Tibial nerve (tissue), 4 donors: ENCODE data around the gene TOR1AIP2. TPM values are rescaled to one million over a fixed set of nuclear protein-coding genes. Genes with fewer than 3 reads are reported as not detected.

Source experiments
- DNase-seq, 2 donors: peaks; one replicate each; pipeline ENCODE4 v3.0.0-alpha.2; 2019; ENCODE audit warnings: low spot score in 2 of 2
- H3K27ac ChIP-seq, 4 donors: fragments of 200-600 bp; sonication (generic) in 3 of 4; one replicate each; pipeline ENCODE4 v1.5.1; 2017 to 2019; ENCODE audit warnings: mild to moderate bottlenecking in 1 of 4
- H3K27me3 ChIP-seq, 2 donors: fragments of 200-600 bp; sonication (generic) in 1 of 2; one replicate each; pipeline versions ENCODE4 v1.5.1 to v1.6.0; 2017 to 2019
- H3K36me3 ChIP-seq, 3 donors: fragments of 200-600 bp; sonication (generic); one replicate each; pipeline ENCODE4 v1.5.1; 2018 to 2019
- H3K4me1 ChIP-seq, 4 donors: fragments of 200-600 bp; sonication (generic) in 3 of 4; one replicate each; pipeline ENCODE4 v1.5.1; 2017 to 2019
- H3K4me3 ChIP-seq, 4 donors: fragments of 200-600 bp; sonication (generic) in 3 of 4; one replicate each; pipeline ENCODE4 v1.5.1; 2017 to 2019; ENCODE audit warnings: mild to moderate bottlenecking in 1 of 4, moderate library complexity in 1 of 4
- H3K9me3 ChIP-seq, 4 donors: fragments of 200-600 bp; sonication (generic) in 3 of 4; one replicate each; pipeline ENCODE4 v1.5.1; 2017 to 2019
- EP300 ChIP-seq, 2 donors: sonication (generic); formaldehyde crosslinking; IDR thresholded peaks; one replicate each; pipeline ENCODE4 v1.6.1; 2017; ENCODE audit warnings: antibody characterized with exemption in 2 of 2, mild to moderate bottlenecking in 1 of 2
- POLR2A ChIP-seq, 2 donors: fragments of 450-650 bp; IDR thresholded peaks; one replicate each; pipeline ENCODE4 v1.6.1; 2017; ENCODE audit warnings: antibody characterized with exemption in 2 of 2, mild to moderate bottlenecking in 2 of 2, moderate library complexity in 2 of 2
- WGBS, 2 donors: methylation state at CpG; one replicate each; pipeline ENCODE4 v1.1.5; 2018; 5-methylcytosine and 5-hydroxymethylcytosine counted together
- total RNA-seq, 4 donors: library from RNA; depleted of rRNA; stranded (reverse); fragments of >200 nt; gene quantifications; one replicate each; pipeline ENCODE4 v1.1.0, GENCODE V29; 2016
- TF ChIP-seq, protein P1 (sequence below), 5 experiments: fragments of 200-600 bp in 3 of 5; fragments of 450-650 bp in 2 of 5; sonication (generic) in 3 of 5; IDR thresholded peaks; one replicate each; pipeline ENCODE4 v1.5.1; 2016 to 2019; ENCODE audit warnings: antibody characterized with exemption in 5 of 5, mild to moderate bottlenecking in 3 of 5, moderate library complexity in 2 of 5

TOR1AIP2 gene
- total RNA-seq, 4 donors from 2014 or later: 55.7 to 77.5 (median 59.0) TPM

DNA sequence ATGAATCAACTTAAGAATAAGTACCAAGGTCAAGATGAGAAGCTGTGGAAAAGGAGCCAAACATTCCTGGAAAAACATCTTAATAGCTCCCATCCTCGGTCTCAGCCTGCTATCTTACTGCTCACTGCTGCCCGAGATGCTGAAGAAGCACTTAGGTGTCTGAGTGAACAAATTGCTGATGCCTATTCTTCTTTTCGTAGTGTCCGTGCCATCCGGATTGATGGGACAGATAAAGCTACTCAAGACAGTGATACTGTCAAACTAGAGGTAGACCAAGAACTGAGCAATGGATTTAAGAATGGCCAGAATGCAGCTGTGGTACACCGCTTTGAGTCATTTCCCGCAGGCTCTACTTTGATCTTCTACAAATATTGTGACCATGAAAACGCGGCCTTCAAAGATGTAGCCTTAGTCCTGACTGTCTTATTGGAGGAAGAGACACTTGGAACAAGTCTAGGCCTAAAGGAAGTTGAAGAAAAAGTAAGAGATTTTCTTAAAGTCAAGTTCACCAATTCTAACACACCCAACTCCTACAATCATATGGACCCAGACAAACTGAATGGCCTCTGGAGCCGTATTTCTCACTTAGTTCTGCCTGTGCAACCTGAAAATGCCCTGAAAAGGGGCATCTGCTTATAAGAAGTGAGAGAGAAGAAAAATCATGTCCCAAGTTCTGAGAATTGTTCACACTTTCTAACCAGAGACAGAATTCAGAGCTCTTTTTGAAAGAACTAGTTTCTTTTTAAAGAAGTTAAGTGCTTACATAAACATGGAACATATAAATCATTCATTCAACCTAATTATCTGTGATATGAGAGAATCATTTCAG is 40.2 kb upstream of the TOR1AIP2 start:
- 82% methylated on average over 10 of the region's 10 CpGs for WGBS, 2 donors
- Histone ChIP-seq H3K27ac (no peak overlapping the region), H3K27me3 (no peaks in the 10 kb centered on the region), H3K4me1 (no peaks in the 10 kb centered on the region), H3K4me3 (no peak overlapping the region), H3K9me3 (no peaks in the 10 kb centered on the region), H3K36me3 (peaks cover 4 to 81% (median 9%) of the 10 kb centered on the region in 3 donors)
- TF ChIP-seq EP300 (IDR thresholded peaks at IDR 0.05) (no peak), POLR2A (IDR thresholded peaks at IDR 0.05) (no peak)
- TF ChIP-seq, protein P1, sequence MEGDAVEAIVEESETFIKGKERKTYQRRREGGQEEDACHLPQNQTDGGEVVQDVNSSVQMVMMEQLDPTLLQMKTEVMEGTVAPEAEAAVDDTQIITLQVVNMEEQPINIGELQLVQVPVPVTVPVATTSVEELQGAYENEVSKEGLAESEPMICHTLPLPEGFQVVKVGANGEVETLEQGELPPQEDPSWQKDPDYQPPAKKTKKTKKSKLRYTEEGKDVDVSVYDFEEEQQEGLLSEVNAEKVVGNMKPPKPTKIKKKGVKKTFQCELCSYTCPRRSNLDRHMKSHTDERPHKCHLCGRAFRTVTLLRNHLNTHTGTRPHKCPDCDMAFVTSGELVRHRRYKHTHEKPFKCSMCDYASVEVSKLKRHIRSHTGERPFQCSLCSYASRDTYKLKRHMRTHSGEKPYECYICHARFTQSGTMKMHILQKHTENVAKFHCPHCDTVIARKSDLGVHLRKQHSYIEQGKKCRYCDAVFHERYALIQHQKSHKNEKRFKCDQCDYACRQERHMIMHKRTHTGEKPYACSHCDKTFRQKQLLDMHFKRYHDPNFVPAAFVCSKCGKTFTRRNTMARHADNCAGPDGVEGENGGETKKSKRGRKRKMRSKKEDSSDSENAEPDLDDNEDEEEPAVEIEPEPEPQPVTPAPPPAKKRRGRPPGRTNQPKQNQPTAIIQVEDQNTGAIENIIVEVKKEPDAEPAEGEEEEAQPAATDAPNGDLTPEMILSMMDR (IDR thresholded peaks at IDR 0.05): no peak
- DNase-seq: no peak

DNA sequence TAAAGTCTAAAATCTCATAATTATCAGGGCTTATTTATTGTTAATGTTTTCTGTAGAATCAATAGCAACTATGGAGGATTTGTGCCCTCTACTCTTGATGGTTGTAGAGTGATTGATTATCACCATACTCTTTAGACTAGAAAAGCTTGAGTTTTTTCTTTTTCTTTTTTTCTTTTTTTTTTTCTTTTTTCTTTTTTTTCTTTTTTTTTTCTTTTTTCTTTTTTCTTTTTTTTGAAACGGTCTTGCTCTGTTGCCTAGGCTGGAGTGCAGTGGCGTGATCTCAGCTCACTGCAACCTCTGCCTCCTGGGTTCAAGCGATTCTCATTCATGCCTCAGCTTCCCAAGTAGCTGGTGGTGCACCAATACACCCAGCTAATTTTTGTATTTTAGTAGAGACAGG is 34.2 kb upstream of the TOR1AIP2 start:
- no peak overlapping the region for H3K4me3 ChIP-seq
- no peaks in the 10 kb centered on the region for H3K9me3 ChIP-seq
- peaks cover 2 to 72% (median 30%) of the 10 kb centered on the region in 3 donors for H3K36me3 ChIP-seq
- H3K27ac ChIP-seq: no peak overlapping the region
- TF ChIP-seq, protein P1 (IDR thresholded peaks at IDR 0.05): no peak
- TF ChIP-seq EP300 (IDR thresholded peaks at IDR 0.05) (no peak), POLR2A (IDR thresholded peaks at IDR 0.05) (no peak)
- H3K27me3 ChIP-seq: no peaks in the 10 kb centered on the region
- WGBS, 2 donors: 95 to 96% methylated on average over 3 of the region's 3 CpGs
- DNase-seq: no peak
- H3K4me1 ChIP-seq: peaks cover 0 to 3% (median 0%) of the 10 kb centered on the region in 4 donors

DNA sequence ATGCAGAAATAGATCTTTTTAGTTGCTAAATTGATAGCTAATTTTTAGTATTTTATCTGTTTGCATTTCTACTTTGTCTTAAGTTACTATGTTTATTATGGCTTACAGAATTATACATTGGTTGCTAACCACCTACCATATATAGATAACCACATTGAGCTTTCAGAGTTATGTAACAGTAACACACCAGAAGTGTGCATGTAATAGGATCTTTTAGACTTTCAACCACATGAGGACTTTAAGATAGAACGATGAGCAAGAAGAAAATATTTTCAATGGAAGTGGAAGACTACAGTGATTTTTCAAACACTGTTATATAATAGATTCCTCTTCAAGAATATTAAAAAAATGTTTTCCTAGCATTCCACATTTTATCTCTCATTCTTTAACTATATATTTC is 33.3 kb upstream of the TOR1AIP2 start:
- no peak for DNase-seq
- WGBS, 2 donors: 73 to 78% methylated on average over 1 of the region's 1 CpG
- Histone ChIP-seq H3K4me3 (no peak overlapping the region), H3K4me1 (peaks cover 0 to 3% (median 0%) of the 10 kb centered on the region in 4 donors), H3K36me3 (peaks cover 2 to 69% (median 30%) of the 10 kb centered on the region in 3 donors), H3K9me3 (no peaks in the 10 kb centered on the region), H3K27me3 (no peaks in the 10 kb centered on the region), H3K27ac (no peak overlapping the region)
- TF ChIP-seq EP300 (IDR thresholded peaks at IDR 0.05) (no peak), POLR2A (IDR thresholded peaks at IDR 0.05) (no peak)
- TF ChIP-seq, protein P1 (IDR thresholded peaks at IDR 0.05): no peak

DNA sequence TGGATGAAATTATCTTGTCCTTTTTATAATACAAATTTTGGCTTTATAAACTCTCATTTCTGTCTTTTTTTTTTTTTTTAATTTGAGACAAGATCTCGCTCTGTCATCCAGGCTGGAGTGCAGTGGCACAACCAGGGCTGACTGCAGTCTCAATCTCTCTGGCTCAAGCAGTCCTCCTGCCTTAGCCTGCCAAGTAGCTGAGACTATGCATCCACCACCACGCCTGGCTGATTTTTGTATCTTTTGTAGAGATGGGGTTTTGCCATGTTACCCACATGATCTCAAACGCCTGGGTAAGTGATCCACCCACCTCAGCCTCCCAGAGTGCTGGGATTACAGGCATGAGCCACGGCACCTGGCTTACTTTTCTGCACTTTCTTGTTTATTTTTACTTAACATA is 12.0 kb upstream of the TOR1AIP2 start:
- H3K36me3 ChIP-seq: peaks cover 0 to 81% (median 11%) of the 10 kb centered on the region in 3 donors
- H3K4me3 ChIP-seq: no peak overlapping the region
- no peaks in the 10 kb centered on the region for H3K27me3 ChIP-seq

GRCh38 chr1:179888071-179888470 is 10.5 kb upstream of the TOR1AIP2 start:
- whole genome bisulfite sequencing, 2 donors: 63 to 72% methylated on average over 2 of the region's 2 CpGs
- TF ChIP-seq EP300 (IDR thresholded peaks at IDR 0.05) (no peak), POLR2A (IDR thresholded peaks at IDR 0.05) (no peak)
- TF ChIP-seq, protein P1 (IDR thresholded peaks at IDR 0.05): no peak
- H3K4me3 ChIP-seq: no peak overlapping the region

More for the DNA sequence above, 12.0 kb upstream of the TOR1AIP2 start:
- Histone ChIP-seq H3K9me3 (no peaks in the 10 kb centered on the region), H3K4me1 (peaks cover 0 to 49% (median 15%) of the 10 kb centered on the region in 4 donors), H3K27ac (no peak overlapping the region)
- DNase-seq: no peak
- 86 to 91% methylated on average over 4 of the region's 4 CpGs for WGBS, 2 donors
- TF ChIP-seq EP300 (IDR thresholded peaks at IDR 0.05): no peak

More at GRCh38 chr1:179888071-179888470, 10.5 kb upstream of the TOR1AIP2 start:
- Histone ChIP-seq H3K9me3 (no peaks in the 10 kb centered on the region), H3K27me3 (no peaks in the 10 kb centered on the region), H3K36me3 (peaks cover 0 to 66% (median 11%) of the 10 kb centered on the region in 3 donors), H3K27ac (no peak overlapping the region), H3K4me1 (peaks cover 0 to 62% (median 25%) of the 10 kb centered on the region in 4 donors)
- no peak for DNase-seq
